ENCODE results near the gene TMEM132C.

TMEM132C gene

DNA sequence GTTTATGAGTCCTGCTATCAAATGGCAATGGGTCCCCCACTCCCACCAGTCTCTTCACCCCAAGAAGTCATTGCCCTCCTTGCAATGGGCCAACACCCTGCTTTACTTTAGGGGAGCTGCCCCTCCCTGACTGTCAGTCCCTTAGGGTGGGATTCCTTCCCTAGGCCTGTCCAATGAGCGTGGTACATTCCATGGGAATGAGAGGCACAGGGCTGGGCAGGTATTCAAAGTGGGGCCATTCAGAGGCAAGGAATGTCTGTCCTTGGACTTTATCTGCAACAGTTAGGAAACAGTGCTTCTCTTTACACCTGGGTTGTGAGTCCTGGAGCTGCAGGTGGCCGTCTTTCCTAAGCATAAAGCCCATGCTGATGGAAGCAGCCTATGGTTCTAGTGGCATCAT, 40.8 kb downstream of the TMEM132C start:
- no peak for TF ChIP-seq CREB1 (IDR thresholded peaks at IDR 0.05; ENCODE audit: low read depth)
- no peak for TF ChIP-seq TAF1 (IDR thresholded peaks at IDR 0.05; ENCODE audit: low read depth)
- TF ChIP-seq ZBTB7A (IDR thresholded peaks at IDR 0.05; ENCODE audit: low read depth) = no peak
- no peak for TF ChIP-seq TCF12 (IDR thresholded peaks at IDR 0.05; ENCODE audit: low read depth)
- TF ChIP-seq NFIC (IDR thresholded peaks at IDR 0.05) = no peak

GRCh38 chr12:128312661-128313060, 45.7 kb downstream of the TMEM132C start:
- no peak for TF ChIP-seq RAD21 (IDR thresholded peaks at IDR 0.05; ENCODE audit: low read depth)
- TF ChIP-seq FOXM1 (IDR thresholded peaks at IDR 0.05; ENCODE audit: borderline replicate concordance, low read depth) = no peak

GRCh38 chr12:128313931-128314330, 47.0 kb downstream of the TMEM132C start:
- no peak for TF ChIP-seq TCF12 (IDR thresholded peaks at IDR 0.05; ENCODE audit: low read depth)
- no peak for TF ChIP-seq YY1 (IDR thresholded peaks at IDR 0.05; ENCODE audit: low read depth)
- no peak for TF ChIP-seq CEBPB (IDR thresholded peaks at IDR 0.05)
- no peak for TF ChIP-seq USF1 (IDR thresholded peaks at IDR 0.05)
- TF ChIP-seq FOXM1 (IDR thresholded peaks at IDR 0.05; ENCODE audit: borderline replicate concordance, low read depth) = no peak
- no peak for TF ChIP-seq EGR1 (IDR thresholded peaks at IDR 0.05)
- no peak for TF ChIP-seq TAF1 (IDR thresholded peaks at IDR 0.05; ENCODE audit: low read depth)
- no peak for TF ChIP-seq TEAD4 (IDR thresholded peaks at IDR 0.05)

- TF ChIP-seq, protein P1, sequence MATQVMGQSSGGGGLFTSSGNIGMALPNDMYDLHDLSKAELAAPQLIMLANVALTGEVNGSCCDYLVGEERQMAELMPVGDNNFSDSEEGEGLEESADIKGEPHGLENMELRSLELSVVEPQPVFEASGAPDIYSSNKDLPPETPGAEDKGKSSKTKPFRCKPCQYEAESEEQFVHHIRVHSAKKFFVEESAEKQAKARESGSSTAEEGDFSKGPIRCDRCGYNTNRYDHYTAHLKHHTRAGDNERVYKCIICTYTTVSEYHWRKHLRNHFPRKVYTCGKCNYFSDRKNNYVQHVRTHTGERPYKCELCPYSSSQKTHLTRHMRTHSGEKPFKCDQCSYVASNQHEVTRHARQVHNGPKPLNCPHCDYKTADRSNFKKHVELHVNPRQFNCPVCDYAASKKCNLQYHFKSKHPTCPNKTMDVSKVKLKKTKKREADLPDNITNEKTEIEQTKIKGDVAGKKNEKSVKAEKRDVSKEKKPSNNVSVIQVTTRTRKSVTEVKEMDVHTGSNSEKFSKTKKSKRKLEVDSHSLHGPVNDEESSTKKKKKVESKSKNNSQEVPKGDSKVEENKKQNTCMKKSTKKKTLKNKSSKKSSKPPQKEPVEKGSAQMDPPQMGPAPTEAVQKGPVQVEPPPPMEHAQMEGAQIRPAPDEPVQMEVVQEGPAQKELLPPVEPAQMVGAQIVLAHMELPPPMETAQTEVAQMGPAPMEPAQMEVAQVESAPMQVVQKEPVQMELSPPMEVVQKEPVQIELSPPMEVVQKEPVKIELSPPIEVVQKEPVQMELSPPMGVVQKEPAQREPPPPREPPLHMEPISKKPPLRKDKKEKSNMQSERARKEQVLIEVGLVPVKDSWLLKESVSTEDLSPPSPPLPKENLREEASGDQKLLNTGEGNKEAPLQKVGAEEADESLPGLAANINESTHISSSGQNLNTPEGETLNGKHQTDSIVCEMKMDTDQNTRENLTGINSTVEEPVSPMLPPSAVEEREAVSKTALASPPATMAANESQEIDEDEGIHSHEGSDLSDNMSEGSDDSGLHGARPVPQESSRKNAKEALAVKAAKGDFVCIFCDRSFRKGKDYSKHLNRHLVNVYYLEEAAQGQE (IDR thresholded peaks at IDR 0.05; ENCODE audit: low read depth) = no peak
- no peak for TF ChIP-seq TCF12 (IDR thresholded peaks at IDR 0.05; ENCODE audit: low read depth)
- no peak for TF ChIP-seq USF1 (IDR thresholded peaks at IDR 0.05)
- no peak for TF ChIP-seq ZBTB7A (IDR thresholded peaks at IDR 0.05; ENCODE audit: low read depth)
- no peak for TF ChIP-seq YY1 (IDR thresholded peaks at IDR 0.05; ENCODE audit: low read depth)
- TF ChIP-seq RAD21 (IDR thresholded peaks at IDR 0.05; ENCODE audit: low read depth) = no peak
- TF ChIP-seq FOXM1 (IDR thresholded peaks at IDR 0.05; ENCODE audit: borderline replicate concordance, low read depth) = no peak
- TF ChIP-seq CREB1 (IDR thresholded peaks at IDR 0.05; ENCODE audit: low read depth) = no peak
- no peak for TF ChIP-seq TEAD4 (IDR thresholded peaks at IDR 0.05)
- TF ChIP-seq CEBPB (IDR thresholded peaks at IDR 0.05) = no peak
- TF ChIP-seq, protein P2, sequence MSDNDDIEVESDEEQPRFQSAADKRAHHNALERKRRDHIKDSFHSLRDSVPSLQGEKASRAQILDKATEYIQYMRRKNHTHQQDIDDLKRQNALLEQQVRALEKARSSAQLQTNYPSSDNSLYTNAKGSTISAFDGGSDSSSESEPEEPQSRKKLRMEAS (IDR thresholded peaks at IDR 0.05) = no peak
- no peak for TF ChIP-seq TAF1 (IDR thresholded peaks at IDR 0.05; ENCODE audit: low read depth)
- no peak for TF ChIP-seq EP300 (IDR thresholded peaks at IDR 0.05; ENCODE audit: borderline replicate concordance)
- no peak for TF ChIP-seq EGR1 (IDR thresholded peaks at IDR 0.05)
- no peak for TF ChIP-seq NFIC (IDR thresholded peaks at IDR 0.05)
These were observed 47.6 kb downstream of the TMEM132C start for GRCh38 chr12:128314611-128315010.

DNA sequence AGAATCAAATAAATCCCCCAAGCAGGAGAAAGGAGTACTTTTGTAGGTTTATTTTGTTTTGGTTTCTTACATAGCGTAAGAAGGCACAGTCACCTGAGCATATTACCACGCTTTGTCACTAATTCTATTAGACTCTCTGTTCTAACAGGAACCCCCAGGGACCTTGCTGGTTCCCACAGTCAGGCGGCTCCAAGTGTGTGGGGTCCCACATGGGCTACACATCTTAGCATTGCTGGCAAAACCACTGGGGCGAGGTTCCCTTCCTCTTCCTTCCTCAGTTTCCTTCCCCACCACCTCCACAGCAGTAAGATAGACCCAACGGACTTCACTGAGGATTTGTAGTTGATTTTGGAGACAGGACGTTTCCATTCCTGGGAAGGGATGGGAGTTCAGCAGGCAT, 49.1 kb downstream of the TMEM132C start:
- TF ChIP-seq EP300 (IDR thresholded peaks at IDR 0.05; ENCODE audit: borderline replicate concordance) = no peak
- TF ChIP-seq, protein P2 (IDR thresholded peaks at IDR 0.05) = no peak
- no peak for TF ChIP-seq ZBTB7A (IDR thresholded peaks at IDR 0.05; ENCODE audit: low read depth)
- TF ChIP-seq NFIC (IDR thresholded peaks at IDR 0.05) = no peak
- TF ChIP-seq CREB1 (IDR thresholded peaks at IDR 0.05; ENCODE audit: low read depth) = no peak
- TF ChIP-seq, protein P1 (IDR thresholded peaks at IDR 0.05; ENCODE audit: low read depth) = no peak
- no peak for TF ChIP-seq TCF12 (IDR thresholded peaks at IDR 0.05; ENCODE audit: low read depth)
- no peak for TF ChIP-seq CEBPB (IDR thresholded peaks at IDR 0.05)
- no peak for TF ChIP-seq USF1 (IDR thresholded peaks at IDR 0.05)
- TF ChIP-seq FOXM1 (IDR thresholded peaks at IDR 0.05; ENCODE audit: borderline replicate concordance, low read depth) = no peak
- TF ChIP-seq EGR1 (IDR thresholded peaks at IDR 0.05) = no peak
- no peak for TF ChIP-seq TEAD4 (IDR thresholded peaks at IDR 0.05)
- no peak for TF ChIP-seq YY1 (IDR thresholded peaks at IDR 0.05; ENCODE audit: low read depth)

DNA sequence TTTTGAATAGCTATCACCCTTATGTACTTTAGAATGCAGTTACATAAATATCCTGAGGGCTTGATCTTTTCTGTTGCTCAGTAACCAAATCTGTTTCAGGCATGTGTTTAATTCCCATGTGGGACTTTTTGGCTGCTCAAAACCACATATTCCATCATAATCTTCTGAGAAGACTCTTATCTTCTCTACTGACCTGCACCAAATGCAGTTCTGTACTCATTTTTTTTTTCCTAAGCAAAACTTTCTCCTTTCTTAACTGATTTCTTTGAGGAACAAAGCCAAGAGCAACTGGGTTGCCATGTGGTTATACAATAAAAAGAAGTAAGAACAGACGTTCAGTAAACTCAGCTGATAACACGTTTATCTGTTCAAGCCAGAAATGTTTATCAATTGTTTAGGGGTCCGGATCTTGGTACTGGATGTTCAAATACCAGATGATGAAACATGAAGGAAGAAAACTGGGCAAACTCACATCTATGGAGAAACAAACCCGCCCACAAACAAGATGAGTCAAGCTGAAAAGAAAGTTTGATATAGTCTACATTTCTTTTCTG, 50.1 kb downstream of the TMEM132C start:
- no peak for TF ChIP-seq TAF1 (IDR thresholded peaks at IDR 0.05; ENCODE audit: low read depth)
- no peak for TF ChIP-seq CREB1 (IDR thresholded peaks at IDR 0.05; ENCODE audit: low read depth)
- no peak for TF ChIP-seq TEAD4 (IDR thresholded peaks at IDR 0.05)
- TF ChIP-seq USF1 (IDR thresholded peaks at IDR 0.05) = no peak
- no peak for TF ChIP-seq TCF12 (IDR thresholded peaks at IDR 0.05; ENCODE audit: low read depth)
- TF ChIP-seq RAD21 (IDR thresholded peaks at IDR 0.05; ENCODE audit: low read depth) = no peak
- TF ChIP-seq, protein P1 (IDR thresholded peaks at IDR 0.05; ENCODE audit: low read depth) = no peak
- TF ChIP-seq NFIC (IDR thresholded peaks at IDR 0.05) = no peak
- no peak for TF ChIP-seq CEBPB (IDR thresholded peaks at IDR 0.05)
- no peak for TF ChIP-seq FOXM1 (IDR thresholded peaks at IDR 0.05; ENCODE audit: borderline replicate concordance, low read depth)
- TF ChIP-seq EP300 (IDR thresholded peaks at IDR 0.05; ENCODE audit: borderline replicate concordance) = no peak
- TF ChIP-seq YY1 (IDR thresholded peaks at IDR 0.05; ENCODE audit: low read depth) = no peak
- no peak for TF ChIP-seq EGR1 (IDR thresholded peaks at IDR 0.05)
- no peak for TF ChIP-seq ZBTB7A (IDR thresholded peaks at IDR 0.05; ENCODE audit: low read depth)
- TF ChIP-seq, protein P2 (IDR thresholded peaks at IDR 0.05) = no peak

All from Ishikawa (cell line).